ENCODE results near the gene UNCX.
A peak's percentile ranks its signal among the peaks of the same experiment; 100 is the strongest.

Gene UNCX

DNA sequence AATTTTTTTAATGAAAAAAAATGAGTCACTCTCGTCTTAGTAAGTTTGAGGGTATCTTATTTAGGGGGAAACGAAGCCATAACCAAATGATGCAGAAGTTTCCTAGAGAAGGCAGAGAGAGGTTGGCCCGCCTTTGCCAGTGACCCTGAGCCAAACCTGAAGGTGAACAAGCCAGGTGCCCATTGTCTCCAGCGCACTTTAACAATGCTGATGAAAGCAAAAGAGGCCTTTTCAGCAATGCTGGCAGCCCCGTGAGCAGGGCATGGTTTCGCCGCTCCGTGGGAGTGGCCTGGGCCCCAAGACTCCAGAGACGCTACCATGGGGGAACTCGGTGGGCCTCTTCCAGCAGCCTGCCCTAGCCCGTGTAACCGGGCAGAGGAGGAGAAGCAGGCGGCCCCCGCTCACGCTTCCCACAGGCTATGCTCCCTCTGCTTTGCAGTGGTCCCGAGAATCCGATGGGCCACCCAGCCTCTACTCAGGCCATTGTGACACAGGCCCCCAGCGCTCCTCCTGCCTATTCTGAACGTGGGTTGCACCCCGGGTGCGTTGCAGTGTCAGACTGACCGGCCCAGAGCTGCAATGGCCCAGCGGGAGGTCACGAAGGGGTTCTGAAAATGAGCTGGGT, 14.0 kb upstream of the UNCX start:
- DNase-seq: no peak

DNA sequence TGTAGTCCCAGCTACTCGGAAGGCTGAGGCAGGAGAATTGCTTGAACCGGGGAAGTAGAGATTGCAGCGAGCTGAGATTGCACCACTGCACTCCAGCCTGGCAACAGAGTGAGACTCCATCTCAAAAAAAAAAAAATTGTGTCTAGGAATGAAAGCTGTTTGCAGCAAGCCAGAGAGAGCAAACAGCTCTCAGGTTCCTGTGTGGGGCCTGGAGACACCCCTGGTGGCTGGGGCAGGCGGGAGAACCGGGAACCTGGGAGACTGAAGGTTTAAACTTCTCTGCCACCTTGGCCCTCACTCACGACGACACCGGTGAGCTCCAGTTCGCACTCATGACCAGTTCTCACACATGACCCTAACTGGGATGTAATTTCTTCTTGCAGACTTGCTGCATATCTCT, 13.2 kb upstream of the UNCX start:
- no peak for DNase-seq

DNA sequence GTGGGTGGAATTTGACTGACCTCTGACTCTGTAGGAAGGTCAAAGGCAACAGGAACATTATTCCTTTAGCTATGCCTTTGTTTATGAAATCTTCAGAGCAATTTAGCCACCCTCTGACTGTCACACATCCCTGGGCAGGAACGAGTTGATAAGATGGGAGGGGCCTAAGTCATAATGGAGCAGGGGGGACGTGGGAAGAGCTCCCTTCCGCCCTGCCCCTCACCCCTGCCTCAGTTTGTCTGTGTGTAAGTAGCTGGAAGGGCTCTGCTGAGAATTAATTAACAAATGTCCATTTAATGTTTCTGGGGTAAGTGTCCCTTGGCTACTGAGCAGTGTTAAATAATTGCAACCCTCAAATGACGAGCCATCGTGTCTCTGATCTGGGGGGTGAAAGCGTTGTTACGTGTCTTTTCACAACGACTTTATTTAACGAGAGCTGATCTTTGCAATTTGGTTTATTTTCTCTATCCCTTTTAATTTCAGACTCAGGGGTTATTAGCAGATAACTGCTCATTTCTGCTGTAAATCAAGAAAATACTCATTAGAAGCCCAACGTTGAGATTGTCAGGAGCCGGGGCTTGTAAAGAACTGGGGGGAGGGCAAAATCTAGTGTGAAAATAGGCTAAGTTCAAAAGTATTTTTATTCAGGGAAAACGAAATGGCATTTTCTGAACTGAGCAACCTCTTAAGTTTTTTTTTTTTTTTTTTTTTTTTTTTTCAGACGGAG, 12.5 kb upstream of the UNCX start:
- DNase-seq: no peak

DNA sequence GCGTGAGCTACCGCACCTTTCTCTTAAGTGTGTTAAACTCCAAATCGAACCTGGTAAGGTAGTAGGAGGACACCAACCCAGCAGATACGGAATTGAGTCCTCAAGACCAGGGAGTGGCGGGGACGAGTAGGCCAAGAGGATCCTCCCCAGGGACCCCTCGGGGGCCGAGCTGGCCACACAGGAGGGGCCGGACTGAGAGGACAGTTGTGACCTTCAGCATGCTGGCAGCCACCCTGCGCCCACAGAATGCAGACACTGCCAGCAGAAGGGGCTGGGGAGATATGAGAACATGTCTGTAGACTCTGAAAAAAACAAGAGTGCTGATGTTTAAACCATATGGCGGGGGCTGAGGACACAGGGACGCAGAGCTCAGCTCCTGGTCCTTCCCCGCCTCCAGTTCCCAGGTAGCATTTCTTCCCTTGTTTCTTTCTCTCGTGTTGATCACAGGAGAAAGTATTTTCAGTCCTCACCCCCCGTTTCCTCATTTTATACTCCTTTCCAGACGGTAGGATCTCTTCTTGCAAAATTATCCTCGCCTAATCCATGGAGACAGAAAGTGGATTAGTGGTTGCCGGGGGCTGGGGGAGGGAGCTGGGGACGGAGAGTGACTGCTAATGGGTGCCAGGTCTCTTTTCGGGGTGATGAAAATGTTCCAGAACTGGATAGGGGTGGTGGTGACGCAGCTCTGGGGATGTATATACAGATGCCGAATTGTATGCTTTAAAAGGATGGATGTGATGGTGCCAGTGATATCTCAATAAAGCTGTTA, 11.5 kb upstream of the UNCX start:
- DNase-seq: no peak

DNA sequence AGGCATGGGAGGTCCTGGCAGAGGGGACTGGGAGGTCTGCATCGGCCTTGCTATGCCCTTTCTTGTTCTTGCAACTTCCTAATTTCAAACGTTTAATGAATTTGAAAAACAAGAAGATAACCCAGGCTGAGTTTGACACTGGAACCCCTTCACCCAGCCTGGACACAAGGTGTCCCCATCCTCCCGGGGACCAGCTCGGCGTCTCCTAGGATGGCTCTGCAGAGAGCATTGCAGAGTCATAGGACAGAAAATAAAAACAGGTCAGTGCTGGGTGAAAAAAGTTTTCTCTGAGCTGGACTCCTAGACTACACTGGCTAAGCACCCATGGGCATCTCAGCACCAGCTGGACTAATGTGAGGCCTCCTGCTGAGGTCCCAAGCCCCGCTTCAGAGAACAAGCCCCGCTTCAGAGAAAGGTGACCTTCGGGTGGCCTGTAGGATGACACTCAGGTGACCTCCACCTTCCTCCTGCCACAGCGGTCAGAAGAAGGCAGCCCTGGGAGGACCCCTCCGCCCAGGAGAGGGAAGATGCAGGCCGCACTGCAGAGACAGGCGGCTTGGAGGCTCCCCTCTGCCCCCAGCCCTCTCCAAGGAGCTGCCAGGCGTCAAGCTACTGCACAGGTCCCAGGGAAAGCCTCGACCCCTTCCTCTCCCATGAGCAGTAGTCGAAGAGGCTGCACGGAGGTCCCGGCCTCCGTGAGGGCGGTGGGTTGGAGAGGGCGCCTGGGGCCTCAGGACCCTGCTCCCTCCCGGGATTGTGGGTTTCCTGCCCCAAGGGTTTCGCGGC, 9.3 kb upstream of the UNCX start:
- DNase-seq: peak; percentile 16

DNA sequence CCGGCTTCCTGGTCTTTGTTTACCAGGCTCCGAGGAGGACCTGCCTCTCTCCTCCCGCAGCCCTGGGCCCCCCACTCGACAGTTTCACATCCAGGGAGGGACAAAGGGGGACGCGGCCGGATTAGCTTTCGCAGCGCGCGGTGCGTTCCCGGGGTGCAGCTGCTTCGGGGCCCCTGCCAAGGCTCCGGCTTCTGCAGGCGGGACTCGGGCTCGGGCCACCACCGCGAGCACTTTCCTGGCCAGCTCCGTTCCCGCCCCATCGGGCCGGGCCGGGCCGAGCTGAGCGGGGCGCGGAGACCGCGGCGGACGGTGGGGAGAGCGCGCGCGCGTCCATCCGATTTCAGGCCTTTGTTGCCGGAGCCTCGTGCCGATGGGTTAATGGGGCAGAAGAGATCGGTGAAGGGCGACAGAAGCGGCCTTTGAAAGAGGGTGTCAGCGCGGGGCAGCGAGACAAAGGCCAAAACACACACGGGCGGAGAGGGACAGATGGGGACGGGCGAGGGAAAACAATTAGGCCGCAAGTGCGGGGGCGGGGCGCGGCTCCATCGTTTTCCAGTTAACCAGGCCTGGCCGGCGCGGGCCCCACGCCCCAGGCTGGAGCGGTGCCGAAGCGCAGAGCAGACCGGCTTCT, 8.5 kb upstream of the UNCX start:
- peak; percentile 37 for DNase-seq

DNA sequence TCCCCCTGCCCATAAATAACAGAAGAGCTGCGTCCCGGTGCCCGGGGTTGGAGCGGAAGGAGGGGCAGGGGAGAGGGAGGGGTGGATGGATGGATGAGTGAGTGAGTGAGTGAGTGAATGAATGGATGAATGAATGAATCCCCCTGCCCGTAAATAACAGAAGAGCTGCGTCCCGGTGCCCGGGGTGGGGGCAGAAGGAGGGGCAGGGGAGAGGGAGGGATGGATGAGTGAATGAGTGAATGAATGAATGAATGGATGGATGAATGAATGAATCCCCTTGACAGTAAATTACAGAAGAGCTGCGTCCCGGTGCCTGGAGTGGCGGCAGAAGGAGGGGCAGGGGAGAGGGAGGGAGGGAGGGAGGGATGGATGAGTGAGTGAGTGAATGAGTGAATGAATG, 7.6 kb upstream of the UNCX start:
- no peak for DNase-seq

DNA sequence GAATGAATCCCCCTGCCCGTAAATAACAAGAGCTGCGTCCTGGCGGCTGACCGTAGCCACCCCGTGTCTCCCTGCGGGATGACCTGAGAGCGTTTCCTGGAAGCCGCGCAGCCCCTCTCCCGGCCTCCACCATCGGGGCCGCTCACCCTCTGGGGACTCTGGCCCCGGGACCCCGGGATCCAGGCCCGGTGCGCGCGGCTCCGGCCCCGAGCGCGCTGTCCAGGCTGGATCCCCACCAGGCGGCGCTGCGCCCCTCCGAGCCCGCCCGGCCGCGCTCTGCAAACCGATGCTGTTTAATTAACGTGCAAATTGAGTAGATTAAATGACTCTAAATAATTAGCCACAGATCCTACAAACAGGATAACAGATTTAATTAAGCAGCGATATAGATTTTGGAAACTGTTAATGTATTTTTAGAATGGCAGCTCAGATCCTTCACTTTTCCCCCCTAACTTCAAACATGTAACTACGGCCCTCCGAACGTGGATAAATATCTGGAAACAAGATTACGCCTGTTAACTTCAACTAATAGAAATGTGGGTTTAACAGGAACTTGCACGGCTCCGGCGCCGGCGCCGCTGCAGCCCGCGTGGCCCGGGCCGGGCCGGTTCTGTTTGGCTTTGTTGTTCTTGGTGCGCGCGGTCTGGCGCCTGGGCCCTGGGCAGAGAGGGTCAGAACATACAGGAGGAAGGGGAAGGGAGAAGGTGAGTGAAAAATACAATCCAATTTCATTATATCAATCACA, 7.1 kb upstream of the UNCX start:
- peak; percentile 53 for DNase-seq

DNA sequence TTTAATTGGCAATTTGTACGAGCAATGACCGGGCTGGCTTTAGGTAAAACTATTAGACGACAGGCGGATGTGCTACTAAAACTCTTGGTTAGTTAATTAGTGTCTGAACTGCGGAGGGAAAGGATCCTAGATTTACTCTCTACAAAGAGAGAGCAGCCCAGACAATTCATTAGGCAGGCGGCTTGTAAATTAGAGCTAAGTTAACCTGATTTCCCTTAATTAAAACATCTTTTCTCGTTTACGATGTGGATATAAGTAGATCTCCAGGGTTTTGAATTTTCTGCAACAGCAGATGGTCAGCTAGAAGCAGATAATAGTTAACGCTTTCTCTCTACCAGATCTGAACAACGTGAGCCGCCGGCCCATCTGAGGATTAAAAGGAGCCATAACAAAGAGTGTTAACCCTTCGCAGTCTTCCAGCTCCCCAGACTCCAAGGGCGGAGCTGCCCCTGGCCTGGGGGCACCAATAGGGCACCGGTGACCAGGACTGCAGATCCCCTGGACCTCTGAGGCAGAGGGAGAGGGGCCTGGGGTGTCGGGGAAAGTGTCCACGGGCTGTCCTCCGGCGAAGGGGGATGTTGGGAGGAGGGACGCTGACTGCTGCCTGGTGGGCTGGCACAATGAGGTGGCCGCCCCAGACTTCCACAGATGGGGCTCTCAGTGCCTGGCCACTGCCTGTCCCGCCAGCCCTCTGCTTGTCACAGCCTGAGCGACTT, 6.3 kb upstream of the UNCX start:
- DNase-seq: peak; percentile 69

DNA sequence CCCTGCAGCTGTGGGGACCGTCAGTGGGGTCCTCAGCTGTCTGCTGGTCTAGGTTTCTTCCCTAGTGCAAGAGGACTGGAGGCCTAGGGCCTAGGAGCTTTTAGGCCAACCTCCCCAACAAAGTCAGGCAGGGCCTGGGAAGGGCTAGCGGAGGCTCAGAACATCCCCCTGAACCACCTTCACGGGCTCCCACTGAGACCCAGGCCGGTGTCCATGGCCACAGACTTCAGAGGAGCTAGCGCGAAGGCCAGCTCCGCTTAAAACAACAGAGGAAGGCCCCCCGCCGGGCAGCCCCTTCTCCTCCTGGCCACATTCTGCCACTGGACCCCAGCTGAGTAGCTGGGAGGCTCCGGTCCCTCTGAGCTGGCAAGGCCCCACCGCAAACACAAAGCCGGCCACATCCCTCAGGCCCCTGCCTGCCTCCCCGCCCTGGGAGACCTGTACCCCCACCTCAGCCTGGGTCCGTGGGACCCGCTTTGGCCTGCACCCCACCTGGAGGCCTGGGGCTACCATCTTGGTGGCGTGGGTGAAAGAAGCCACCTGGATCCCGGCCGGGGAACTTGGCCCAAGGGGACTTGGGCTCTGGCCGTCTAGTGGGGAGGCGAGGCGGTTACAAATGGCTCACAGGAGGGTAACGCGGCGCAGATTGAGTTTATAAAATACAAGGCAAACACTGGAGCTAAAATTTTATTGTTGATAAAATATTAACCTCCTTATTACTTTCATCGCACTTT, 5.4 kb upstream of the UNCX start:
- no peak for DNase-seq

DNA sequence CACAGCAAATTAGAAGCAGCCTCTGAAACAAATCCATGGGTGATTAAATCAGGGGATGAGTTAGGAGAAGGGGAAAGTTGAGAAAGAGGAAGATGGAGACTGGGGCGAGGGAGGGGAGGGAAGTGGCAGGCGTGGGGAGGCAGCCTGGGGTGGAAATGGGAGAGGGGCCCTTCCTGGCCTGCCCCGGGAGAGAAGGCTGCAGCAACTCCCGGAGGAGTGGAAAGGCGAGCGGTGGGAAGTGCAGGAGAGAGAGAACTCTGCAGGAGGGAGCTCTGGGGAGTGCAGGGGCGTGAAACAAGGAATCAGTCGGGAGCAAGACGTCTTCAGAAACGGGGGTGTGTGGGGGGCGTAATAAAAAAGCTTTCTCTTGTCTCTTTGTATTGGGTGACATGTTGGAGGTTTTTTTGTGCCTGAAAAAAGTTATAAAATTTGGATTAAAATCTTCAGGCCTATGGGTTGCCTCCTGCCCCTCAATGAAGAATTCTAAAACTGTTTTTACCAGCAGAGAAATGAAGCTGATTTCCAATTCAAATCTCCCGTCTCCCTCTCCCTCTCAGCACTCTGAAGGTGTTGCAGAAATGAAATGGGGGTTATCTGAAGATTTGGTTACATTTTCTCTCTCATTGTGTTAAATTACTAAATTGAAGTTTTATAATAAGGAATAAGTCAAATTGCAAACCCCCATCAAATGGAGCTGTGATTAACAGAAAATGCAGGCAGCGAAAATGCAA, 4.7 kb upstream of the UNCX start:
- peak; percentile 24 for DNase-seq

DNA sequence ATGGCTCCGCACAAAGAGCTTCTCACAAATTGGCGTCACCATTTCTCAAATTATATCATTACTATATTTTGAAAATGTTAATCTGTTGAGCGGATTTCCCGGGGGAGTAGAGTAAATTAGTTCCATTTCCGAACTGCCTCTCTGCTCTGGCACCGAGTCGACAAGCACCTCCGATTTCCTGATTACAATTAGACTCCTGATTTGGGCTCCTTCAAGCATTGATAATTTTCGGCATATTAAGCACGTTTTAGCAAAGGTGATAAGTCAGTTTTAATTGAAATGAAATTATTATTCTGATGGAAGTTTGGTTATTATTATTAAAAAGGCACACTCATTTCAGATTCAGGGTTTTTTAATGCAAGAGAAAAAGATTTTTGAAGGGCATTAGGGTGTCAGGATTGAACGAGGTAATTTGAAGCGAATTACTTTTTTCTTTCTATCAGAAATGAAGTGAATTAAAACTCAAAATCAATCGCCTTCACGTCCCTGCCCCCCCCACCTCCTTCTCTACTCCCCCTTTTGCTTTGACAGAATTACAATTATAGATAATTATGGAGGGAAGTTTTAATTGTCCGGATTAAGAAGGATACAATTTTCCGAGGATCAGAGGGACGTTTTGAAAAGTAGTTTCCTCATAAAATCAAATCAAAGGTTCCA, 4.0 kb upstream of the UNCX start:
- peak; percentile 18 for DNase-seq

DNA sequence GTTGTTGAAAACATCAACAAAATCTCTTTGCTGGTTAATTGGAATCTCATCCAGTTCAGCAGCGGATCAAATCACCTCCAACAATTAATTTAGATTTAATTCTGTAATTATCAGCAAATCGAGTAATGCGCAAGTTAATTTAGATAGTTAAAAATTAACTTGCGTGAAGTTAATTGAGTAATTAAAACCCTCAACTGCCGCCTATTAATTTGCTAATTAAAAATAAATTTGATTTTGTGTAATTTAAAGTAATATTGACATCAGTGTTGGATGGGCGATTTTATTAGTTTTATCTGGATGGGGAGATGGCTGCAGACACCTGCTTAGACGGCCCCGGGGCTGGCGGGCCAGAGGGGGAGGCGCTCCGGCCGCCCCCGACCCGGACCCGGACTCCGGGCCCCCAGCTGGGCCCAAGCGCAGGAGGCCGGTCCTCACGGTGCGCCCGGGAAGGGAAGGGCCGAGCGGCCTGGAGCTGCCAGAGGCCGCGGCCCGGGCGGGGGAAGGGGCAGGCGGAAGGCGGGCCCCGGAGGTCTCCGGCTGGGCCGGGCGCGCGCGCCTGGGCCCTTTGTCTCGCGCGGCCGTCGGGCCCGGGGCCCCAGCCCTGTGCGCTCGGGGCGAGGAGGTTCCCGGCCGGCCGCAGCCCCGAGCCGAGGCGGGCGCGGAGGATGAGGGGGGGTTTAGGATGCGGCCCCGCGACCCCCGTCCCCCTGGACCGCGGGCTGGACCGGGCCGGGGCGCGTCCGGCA, 3.3 kb upstream of the UNCX start:
- DNase-seq: no peak

DNA sequence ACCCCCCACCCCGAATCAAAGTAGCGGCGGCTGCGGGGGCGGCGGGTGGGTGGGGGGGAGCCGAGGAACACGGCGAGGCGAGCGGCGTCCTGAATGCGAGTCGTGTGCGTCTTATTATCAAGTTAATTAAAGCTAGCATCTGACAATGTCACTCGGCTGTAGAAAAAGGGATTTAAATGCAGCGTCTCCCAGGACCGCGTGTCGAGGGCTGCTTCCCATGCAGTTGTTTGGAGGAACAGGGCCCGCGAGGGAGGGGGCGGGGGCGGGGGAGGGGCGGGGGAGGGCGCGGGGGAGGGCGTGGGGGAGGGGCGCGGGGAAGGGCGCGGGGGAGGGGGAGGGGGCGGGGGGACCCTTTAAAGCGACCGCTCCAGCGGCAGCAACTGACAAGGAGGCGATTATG, 2.7 kb upstream of the UNCX start:
- peak; percentile 18 for DNase-seq

DNA sequence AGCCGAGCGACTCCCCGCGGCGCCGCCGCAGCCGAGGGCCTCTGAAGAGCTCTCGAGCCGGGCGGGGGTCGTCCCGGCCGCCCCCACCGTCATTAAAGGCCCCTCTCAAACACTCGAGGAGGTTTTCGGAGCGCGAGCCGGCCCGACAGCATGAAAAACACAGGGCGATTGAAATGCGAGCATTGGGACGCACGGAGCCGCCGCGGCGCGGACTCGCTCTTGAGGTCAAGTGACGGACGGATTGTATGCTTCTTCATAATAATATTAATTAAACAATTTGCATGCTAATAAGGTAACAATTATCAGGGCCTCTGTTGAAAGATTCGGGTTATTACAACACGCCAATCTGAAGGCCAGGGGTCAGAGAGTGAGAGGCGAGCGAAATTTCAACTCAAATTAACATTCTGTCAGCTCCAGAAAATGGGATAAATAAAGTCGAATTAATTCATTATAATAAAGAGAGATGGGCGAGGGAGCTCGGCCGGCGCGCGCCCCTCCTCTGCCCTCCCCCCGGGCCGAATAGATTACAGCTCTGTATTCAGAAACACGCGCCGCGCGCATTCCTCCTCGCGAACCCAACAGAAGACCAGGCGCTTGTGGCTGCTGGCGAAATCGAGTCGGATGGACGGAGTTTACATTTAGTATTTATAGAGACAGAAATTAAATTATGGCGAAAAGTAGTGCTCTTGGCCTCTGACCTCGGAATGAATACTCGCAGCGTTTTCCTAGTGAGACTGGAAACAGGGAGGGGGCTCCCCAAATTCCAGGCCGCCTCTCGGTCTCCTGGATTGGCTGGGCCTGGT, 2.1 kb upstream of the UNCX start:
- no peak for DNase-seq

DNA sequence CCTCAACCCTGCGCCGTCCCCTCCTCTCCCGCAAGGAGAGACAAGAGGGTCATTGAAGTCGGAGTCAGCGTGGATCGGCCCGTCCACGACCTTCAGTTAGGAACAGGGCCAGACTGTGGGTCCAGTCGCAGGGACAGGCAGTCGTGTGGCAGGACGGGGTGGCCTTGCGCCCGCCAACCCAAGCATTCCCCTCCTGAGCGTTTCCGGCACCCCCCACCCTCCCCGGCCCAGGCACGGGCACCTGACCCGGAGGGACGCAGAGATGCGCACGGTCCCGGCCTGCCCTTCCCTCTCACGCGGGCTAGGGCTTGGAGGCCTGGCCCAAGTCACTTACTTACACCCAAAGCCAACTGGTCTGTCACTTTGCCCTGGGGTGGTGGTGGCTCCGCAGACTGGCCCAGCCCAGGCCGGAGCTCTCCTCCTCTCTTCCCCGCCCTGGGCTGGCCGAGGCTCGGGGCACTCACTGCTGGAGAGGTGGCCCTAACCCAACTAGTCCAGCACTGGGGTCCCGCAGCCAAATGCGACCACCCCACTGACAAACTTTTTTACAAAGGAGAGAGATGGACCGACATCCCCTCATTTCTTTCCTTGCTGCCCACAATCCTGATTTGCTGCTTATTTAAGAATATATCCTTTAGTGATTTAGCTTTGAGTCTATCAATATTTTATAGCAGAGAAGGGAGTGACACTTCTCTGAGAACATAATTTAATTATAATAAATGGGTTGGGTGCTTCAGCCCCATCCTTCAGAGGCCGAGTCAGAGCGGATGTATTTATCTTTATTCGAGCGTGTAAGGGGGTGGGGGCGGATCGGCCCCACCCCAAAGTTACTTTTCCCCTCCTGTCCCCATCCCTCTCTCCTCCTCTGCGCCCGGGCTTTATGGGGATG, 1.2 kb upstream of the UNCX start:
- DNase-seq: no peak

DNA sequence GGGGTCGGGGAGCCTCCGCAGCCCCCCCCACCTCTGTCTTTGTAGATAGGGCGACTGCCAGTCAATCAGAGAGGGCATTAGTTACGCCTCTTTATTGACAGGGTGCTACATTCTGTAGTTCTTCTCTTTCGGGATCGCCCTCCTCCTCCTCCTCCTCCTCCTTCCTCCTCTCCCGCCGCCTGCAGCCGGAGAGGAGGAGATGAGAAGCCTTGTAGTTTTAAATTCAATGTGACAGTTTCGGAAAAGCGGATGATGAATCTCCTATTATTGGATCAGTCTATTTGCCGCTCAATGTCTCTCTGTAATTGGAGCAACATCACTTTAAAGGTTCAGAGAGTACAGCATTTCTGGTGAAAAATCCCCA, 587 bp upstream of the UNCX start:
- DNase-seq: no peak

All from NCI-H69 (cell line).